ENCODE data around the gene CDC20B.

CDC20B gene, protein sequence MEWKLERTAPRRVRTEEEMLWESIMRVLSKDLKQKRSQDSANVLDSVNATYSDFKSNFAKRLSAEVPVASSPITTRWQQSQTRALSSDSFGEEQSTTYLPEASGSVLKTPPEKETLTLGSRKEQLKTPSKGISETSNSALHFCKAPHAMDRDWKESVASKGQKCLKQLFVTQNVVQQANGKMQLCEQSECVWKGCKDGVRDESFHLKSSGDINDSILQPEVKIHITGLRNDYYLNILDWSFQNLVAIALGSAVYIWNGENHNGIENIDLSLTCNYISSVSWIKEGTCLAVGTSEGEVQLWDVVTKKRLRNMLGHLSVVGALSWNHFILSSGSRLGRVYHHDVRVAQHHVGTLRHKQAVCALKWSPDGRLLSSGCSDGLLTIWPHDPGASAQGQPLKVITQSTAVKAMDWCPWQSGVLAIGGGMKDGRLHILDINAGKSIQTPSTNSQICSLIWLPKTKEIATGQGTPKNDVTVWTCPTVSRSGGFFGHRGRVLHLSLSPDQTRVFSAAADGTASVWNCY

DNA sequence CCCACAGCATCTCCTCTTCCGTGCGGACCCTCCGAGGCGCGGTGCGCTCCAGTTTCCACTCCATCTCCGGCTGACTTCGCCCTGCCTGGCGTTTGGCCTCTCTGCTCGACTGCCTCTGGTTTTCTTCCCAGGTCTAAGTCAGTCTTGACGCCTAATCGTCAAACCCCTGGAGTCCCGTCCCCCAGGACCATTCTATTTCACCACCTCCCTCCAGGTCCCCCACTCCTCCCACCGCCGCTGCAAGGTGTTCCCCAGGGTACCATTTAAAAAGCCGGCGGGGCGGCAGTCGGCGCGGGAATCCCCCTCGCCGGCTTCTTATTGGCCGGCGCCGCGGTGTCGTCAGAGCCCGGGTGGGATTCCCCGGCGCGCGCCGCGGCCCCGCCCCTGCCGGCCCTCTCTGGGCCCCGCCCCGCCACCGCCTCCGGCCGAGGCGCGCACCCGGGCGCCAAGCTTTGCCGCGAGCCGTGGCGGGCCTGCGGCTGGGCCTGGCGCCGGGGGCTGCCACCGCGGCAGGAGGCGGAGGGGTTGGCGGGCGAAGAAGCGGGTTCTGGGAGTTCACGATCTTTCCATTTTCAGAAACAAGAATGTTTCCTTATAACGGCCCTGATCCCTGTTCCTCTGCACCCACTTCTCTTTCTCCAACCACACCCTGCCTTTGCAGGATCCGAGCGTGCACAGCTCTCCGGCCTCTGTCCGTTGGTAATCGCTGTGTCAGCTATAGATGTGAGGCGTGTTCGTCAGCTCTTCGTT, at the start of gene CDC20B:
Gene CDC20B (minus strand): TSS at position 241 of the 750 bp plus-strand sequence. CDS start 177 bp downstream, at position 64.
- in situ Hi-C loops (cut with HindIII; ENCODE audit: low sequenced_read_pairs): loop anchor here (10.0 kb wide), 1 partner anchor 232 kb away; no protein-coding TSS in a partner anchor

- in situ Hi-C loops (cut with HindIII; ENCODE audit: low sequenced_read_pairs): no loop called here
These were observed 49.4 kb upstream of the CDC20B start for GRCh38 chr5:55222092-55222984.

- in situ Hi-C loops (cut with HindIII; ENCODE audit: low sequenced_read_pairs): no loop called here
These were observed 47.6 kb upstream of the CDC20B start for GRCh38 chr5:55220433-55221185.

GRCh38 chr5:55219770-55220169, 46.8 kb upstream of the CDC20B start:
- in situ Hi-C loops (cut with HindIII; ENCODE audit: low sequenced_read_pairs): no loop called here

GRCh38 chr5:55218967-55219366, 46.0 kb upstream of the CDC20B start:
- in situ Hi-C loops (cut with HindIII; ENCODE audit: low sequenced_read_pairs): no loop called here

DNA sequence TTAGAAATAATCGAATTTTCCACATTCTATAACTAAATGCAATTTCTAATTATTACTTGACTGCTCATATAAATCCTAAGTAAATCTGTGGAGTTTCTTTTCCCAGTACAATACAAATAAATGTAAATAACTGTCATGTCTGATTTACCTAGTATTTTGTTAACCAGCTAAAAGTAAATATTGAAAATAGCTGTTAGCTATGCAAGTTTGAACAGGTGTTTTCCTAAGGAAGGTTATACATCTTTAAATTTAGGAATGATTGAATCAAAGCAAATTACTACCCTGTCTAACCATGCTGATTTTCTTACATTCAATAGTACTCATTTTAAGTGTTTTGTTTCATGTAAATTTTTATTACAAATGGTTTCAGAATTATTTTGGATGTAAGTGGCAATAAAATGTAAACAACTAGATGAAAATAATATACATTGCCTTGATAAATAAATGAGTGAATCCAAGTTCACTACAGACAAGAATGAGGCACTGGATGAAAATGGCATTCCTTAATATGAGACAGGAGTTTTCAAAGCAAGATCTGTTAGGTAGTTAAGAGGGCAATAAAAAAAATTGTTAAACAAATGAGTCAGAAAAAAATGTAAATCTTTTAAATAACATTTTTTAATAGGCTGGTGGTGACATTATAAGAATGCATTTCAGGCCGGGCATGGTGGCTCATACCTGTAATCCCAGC, 38.4 kb upstream of the CDC20B start:
- in situ Hi-C loops (cut with HindIII; ENCODE audit: low sequenced_read_pairs): no loop called here

GRCh38 chr5:55205001-55205400, 32.0 kb upstream of the CDC20B start:
- in situ Hi-C loops (cut with HindIII; ENCODE audit: low sequenced_read_pairs): no loop called here

DNA sequence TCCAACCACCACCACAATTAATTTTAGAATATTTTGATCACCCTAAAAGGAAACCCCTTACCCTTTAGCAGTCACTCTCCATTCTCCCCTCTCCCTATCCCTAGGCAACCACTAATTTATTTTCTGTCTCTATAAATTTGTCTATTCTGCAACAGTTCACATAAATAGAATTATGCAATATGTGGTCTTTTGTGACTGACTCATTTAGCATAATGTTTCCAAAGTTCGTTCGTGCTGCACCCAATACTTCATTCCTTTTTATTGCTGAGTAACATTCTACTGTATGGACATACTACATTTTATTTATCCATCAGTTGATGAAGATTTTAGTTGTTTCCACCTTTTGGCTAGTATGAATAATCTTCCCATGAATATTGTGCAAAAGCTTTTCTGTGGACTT, 18.2 kb upstream of the CDC20B start:
- in situ Hi-C loops (cut with HindIII; ENCODE audit: low sequenced_read_pairs): no loop called here

DNA sequence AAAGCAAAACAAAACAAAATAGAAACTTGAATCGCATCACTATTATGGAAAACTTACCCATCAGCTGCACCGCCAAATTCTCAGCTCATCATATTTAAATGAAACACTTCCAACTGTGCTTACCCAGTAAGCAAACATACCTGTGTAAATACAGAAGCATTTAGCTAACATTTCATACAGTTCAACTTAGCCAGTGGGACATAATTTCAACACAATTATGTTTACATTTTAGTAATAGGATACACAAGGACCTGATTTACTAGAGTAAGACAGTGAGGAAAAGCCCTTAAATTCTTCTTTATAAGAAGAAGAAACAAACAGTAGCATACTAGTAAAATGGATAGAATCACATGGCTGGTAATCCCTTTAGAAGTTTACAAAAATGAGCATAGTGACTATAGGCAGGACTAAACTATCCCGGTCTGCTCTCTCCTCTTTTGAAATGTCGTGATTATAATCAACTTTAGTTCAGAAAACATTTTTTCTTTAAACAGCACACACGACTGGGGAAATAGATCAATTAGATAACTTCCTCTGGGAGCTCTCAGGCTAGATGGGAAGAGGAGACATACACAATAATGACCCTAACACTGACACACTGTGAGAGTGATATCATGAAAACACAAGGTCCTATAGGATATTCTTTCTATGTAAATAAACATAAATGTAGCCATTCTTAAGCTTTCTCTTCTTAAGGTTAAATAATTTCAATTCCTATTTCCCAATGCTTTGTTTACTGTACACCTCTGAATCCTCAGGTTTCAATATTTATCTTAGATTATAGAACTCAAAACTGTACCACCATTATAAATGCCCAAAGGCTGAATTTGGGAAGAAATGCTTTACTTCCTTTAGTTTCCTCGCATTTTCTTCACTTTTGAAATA, 15.9 kb upstream of the CDC20B start:
- in situ Hi-C loops (cut with HindIII; ENCODE audit: low sequenced_read_pairs): no loop called here

DNA sequence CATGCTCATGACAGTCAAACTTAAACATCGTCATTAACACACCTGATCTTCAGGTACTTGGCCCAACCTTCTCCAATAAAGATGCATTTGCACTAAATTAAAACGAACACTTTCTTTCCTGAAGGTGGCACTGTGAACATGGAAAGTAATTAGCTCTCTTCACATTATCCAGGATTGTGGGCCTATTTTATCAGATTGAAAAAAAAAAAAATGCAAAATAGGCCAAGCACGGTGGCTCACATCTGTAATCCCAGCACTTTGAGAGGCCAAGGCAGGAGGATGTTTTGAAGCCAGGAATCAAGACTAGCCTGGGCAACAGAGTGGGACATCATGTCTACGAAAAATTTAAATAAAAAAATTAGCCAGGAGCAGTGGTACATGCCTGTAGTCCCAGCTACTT, 14.4 kb upstream of the CDC20B start:
- in situ Hi-C loops (cut with HindIII; ENCODE audit: low sequenced_read_pairs): no loop called here

DNA sequence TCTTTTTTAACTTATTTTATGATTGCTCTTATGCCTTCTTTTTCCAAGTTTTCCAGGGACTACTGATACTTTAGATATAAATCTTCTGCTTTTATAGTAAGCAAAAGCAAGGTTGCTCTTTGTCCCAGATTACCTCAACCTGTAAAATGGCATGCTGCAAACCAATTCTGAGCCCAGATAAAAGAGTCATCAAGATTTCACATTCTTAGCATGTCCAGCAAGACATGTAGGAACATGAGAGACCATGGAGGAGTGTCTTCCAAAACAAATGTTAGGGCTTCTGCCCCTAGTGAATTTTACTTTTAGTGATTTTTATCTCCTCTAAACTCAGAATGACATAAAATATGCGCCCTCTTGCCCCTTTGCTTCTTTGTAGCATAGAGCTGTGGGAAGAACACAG, 7.0 kb upstream of the CDC20B start:
- in situ Hi-C loops (cut with HindIII; ENCODE audit: low sequenced_read_pairs): no loop called here

GRCh38 chr5:55177078-55177477, 4.1 kb upstream of the CDC20B start:
- in situ Hi-C loops (cut with HindIII; ENCODE audit: low sequenced_read_pairs): loop anchor here (5.0 to 10.0 kb wide), 3 partner anchors 55 to 228 kb away; partner anchors contain the start of gene CCNO

- in situ Hi-C loops (cut with HindIII; ENCODE audit: low sequenced_read_pairs): loop anchor here (5.0 to 10.0 kb wide), 3 partner anchors 56 to 229 kb away; partner anchors contain the start of gene CCNO
These were observed 3.3 kb upstream of the CDC20B start for GRCh38 chr5:55176176-55176818.

GRCh38 chr5:55175781-55176175, 2.8 kb upstream of the CDC20B start:
- in situ Hi-C loops (cut with HindIII; ENCODE audit: low sequenced_read_pairs): loop anchor here (5.0 to 10.0 kb wide), 3 partner anchors 57 to 229 kb away; partner anchors contain the start of gene CCNO

DNA sequence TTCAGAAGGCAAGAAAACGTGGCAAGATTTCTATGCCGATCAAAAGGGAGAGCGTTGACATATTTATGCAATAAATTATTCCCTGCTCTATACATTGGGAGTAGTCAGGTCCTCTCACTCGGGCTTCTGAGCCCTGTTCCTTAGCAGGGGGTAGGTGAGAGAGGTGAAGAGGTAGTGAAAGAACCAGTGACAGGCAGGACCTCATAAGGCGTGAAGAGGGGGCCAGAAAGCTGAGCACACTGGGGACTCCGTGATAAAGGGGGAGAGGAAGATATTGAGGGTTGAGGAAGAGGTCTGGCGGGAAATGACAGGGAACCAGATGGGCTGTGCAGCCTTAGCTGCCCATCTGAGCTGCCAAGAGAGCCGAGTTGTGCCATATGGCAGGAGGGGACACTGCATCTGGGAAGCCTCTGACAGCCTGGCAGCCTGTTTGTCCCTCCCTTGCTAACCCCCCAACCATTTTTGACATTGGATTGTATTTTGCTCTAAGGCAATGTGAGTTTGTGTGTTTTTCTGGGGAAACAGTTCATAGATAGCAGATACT, 782 bp upstream of the CDC20B start:
- in situ Hi-C loops (cut with HindIII; ENCODE audit: low sequenced_read_pairs): loop anchor here (10.0 kb wide), 1 partner anchor 231 kb away; no protein-coding TSS in a partner anchor

GRCh38 chr5:55172051-55172899, 702 bp downstream of the CDC20B start:
- in situ Hi-C loops (cut with HindIII; ENCODE audit: low sequenced_read_pairs): loop anchor here (10.0 kb wide), 1 partner anchor 233 kb away; no protein-coding TSS in a partner anchor

Measured in endothelial cell of hepatic sinusoid (primary cell).